Stimulated activated CD8-positive, alpha-beta memory T cell treated with anti-CD3 and anti-CD28 coated beads, Interleukin-12 subunit alpha, Interleukin-12 subunit beta, amount 100 ng/mL, for 24 hours (primary cell): ENCODE results near the gene SYTL2.

Experiments used
- DNase-seq: peaks from one replicate; pipeline ENCODE4 v3.0.0-alpha.2; 2020; ENCODE audit errors: extremely low read depth

Gene SYTL2

DNA sequence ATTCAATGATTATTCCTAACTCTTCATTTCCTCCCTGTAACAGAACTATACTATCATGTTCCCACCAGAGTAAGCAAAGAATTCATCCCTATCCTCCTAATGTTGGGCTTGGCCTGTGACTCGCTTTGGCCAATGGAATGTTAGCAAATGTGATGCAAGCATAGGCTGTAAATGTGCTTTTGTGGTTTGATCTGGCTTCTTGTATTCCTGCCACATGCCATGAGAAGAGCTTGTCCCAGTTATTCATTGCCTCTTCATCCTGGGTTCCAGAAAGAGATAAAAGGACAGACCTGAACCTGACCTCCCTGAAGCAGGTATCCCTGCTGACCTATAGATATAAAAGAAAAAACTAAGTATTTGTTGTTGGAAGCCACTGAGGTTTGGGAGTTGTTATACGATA lies 51.0 kb downstream of the SYTL2 start:
- DNase-seq, result no peak

DNA sequence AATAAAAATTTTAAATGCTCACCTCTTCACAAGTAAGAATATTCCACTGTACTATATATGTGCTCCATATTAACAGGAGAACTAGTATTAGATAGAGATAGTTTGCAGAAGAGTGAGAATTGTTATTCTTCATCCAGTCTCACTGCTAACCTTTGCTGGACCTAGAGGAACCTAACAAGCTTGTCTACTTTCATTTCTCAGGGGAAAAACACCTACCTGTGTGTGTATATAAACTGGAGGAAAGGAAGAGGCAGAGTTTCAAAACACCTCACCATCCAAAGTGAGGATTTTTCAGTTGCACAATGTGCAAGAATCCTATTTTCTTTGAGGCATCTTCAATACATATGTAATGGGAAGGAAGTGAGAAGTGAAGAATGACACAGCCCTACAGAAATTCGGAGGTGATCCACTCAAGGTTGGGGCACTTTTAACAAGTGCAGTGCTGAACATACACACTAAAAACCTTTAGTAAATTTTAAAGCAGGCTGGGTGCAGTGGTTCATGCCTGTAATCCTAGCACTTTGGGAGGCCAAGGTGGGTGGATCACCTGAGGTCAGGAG lies 52.4 kb downstream of the SYTL2 start:
- DNase-seq, result no peak

- no peak for DNase-seq
Measured at GRCh38 chr11:85758026-85758425, 52.9 kb downstream of the SYTL2 start.

DNA sequence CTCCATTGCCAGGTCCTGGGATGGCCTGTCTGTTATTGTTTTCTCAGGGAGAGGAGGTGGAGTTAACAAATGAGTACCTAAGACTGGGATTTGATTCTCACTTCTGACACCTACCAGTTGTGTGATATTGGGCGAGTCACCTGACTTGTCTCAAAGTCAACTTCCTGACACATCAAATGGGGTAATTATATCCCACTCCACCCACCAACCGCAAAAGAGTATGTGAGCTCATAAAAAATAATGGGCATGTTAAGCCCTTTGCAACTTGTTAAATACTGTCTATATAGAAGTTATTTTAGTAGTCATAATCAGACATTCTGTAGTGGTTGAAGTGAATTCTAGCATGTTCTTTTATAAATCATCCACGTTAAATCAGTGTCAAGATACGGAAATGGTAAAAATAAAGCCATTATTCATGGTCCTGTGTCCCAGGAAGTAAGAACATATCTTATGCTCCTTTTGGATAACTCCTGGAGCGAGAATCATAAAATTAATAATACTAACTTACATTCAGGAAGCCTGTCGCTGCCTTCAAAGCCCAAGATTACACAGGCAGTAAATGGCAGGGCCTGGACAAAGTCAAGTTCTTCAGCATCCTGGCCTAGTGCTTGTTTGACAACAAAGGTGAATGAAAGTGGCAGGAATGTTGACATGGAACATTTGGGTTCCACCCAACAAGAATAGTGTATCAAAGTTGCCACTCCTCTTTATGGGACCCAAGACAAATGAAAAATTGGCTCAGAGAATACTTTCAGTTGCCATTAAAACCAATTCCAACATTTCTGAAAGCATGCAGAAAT lies 54.3 kb downstream of the SYTL2 start:
- no peak for DNase-seq

GRCh38 chr11:85755701-85756100 lies 55.2 kb downstream of the SYTL2 start:
- no peak for DNase-seq

DNA sequence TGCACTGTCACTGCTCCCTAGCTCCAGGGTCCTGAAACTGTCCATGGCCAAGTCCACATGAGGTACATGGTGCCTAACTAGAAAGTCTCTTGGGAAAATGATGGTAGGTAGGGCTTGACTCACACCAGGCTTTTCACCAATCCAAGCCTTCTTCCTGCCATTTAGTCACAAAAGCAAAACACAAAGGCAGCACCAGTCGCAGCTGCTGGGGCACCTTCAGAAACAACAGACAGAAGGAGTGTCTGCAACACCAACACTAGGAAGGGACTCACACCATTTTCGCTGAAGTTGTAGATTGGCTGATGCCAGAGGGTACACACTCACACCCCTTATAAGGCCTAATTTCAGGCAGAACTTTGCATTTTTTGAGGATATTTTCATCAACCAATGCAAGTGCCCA lies 55.7 kb downstream of the SYTL2 start:
- DNase-seq, result no peak

- peak; percentile 53 for DNase-seq
Measured at GRCh38 chr11:85752890-85753581, 57.9 kb downstream of the SYTL2 start.

DNA sequence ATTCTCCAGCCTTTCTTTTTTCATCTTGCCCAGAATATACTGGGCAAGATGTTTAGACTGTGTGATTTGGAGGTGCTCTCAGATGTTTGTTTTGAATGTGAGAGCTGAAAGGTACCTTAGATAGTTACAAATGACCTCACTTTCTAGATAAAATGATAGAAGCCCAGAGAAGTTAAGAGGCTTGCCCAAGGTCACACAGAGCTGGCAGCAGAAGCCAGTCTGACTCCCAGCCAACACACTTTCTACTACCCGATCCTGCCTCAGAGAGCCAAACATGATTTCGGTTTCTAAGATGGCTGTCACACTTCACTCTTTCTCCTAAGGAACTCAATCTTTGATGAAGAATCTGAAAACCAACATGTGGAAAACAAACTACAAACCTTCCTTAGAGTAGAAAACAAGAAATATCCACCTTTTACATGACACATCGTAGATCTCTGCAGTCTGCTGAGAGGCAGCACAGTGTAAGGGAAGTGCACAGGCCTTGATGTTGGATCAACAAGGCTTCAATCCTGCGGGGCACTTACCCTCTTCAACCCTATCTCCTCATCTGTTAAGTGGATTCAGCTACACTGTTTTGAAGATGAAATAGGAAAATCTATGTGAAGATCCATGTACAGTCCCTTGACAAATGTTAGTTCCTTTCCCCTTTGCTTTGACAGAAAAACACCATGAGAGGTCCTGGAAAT lies 58.6 kb downstream of the SYTL2 start:
- no peak for DNase-seq

DNA sequence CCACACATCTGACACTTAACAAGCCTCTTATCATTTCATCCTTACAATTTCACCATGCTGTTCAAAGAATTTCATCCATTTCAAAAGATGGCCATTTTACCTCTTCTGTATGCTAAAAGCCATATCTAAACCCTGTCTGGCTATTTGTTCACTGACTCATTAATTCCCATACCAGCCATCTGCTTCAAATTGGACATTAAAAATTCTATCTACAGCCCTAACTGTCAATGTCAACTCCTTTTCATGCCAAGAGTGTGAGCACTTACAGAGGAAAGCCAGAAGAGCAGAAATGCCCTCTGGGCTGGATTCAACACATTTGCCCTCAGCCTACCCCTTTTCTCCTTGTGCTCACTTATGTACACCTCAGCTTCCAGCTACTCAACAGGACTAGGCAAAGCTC lies 59.2 kb downstream of the SYTL2 start:
- DNase-seq, result no peak

DNA sequence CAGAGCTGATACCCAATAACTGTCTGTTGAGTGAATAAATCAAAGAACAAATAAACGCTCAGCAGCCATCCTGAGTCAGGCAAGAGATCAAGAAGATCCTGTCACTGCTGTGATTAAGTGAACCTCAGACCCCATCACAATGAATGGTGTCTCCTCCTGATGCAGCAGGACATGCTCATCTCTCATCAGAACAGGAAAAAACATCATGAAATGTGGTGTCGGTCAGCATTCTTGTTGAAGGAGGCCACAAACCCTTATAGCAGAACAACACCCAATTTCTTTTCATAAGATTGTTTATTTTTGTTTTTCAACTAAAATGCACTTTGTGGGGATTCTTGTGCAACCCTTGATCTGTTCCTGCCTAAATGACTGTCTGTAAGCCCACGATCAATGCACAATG lies 60.3 kb downstream of the SYTL2 start:
- DNase-seq, result no peak

DNA sequence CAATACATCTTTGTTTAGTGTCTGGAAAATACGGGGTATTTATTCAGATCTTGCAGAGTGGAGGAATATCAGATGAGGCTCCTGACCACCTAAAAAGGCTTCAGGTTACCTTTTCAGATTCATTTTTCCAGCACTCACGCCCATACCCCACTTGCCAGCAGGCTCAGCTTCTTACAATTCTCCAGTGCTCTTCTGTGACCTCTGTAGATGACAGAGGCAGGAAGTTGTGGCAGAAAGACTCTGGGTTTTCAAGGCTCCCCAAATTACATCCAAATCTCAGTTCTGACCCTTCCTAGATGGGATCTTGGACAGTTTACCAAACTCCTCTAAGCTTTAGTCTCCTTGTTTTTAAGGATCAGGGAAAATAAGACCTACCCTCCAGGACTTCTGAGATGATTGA lies 61.1 kb downstream of the SYTL2 start:
- no peak for DNase-seq

DNA sequence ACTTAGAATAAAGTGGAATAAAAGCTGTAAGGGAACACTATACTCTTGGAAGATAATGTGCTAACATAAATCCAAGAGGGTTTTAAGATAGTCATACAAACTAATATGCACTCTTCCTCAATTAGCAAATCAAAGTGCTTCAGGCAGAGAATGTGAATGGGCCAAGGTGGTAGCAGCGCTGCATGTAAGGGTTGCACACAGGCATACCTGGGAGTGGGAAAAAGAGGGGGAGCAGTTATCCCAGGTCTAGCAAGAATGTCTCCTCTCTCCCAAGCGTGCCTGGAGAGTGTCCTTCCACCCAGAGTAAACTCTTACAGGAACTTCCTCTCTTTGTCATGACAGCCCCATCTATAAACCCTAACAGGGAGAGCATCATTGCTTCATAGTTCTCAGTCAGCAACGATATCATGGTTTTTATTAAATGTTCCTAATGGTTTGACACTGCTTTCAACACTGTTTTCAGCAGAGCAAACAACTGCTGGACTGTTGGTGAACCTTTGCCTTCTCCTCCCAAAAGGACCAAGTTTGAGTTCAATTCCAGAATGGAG lies 61.6 kb downstream of the SYTL2 start:
- DNase-seq, result no peak

DNA sequence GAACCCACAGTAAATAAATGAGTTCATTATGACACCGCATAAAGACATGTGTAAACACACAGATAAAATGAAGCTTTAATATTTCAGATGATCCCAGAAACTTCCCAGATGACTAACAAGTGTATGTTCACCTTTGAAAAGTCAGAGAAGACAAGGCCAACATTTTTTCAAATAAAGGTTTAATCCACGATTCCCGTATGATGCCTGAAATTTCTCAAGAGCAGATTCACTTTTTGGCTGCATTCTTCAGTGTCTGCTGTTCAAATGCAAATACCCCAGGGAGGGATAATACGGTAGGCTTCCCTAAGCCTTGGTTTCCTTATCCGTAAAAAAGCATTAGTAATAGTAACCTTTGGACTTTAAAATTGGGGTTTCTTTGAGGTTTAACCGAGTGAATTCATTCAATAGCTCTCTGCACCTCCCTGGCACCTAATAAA lies 62.5 kb downstream of the SYTL2 start:
- DNase-seq, result no peak

DNA sequence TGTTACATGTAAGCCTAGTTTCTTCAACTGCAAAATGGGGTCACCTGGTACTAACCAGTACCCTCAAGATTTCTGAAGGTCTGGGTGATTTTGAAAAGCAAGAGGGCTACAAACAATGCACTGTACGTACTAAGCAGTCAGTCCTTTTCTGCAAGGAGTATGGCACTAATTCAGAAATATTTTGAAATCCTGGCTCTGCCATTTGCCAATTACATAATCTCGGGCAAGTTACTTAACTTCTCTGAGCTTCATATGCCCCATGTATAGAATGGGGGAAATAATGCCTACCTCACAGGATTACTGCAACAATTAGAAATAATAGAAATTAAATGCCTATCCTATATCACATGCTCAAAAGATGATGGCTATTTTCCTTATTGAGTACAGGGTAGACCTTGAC lies 64.3 kb downstream of the SYTL2 start:
- DNase-seq, result no peak

DNA sequence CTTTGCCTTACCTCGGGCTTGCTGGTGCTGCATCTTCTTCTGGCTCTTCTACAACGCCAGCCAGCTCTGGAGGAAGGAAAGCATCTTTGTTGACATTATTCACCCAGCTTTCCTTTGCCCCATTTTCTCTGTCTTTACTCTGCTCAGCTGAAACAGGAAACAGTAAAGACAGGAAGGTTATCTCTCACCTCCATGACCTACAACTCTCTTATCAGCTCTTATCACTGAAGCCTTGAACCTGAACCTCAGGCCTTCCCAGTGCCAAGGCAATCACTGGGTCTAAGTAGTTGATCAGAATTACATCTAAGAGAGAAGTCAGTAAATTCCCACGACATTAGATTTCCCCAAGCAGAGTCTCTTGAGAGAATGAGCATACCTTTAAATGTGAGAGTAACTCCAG lies 65.3 kb downstream of the SYTL2 start:
- DNase-seq, result no peak

DNA sequence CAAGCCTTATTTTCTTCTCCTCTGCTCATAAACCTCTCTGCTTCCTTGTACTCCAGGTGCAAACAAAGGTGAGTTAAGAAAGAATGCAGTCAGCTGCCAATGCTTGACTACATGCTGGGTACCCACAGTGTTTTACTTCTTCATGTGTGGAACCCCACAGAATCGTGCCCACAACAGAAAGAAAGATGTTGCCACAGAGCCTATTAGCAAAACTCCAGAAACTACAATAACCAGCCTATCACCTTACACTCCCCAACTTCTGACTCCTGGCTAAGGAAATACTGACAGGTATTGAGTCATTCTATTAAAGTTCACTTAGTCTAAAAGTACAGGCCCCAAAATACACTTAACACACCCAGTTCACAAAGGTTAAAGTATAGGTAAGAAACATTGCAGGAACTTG lies 68.1 kb downstream of the SYTL2 start:
- no peak for DNase-seq

DNA sequence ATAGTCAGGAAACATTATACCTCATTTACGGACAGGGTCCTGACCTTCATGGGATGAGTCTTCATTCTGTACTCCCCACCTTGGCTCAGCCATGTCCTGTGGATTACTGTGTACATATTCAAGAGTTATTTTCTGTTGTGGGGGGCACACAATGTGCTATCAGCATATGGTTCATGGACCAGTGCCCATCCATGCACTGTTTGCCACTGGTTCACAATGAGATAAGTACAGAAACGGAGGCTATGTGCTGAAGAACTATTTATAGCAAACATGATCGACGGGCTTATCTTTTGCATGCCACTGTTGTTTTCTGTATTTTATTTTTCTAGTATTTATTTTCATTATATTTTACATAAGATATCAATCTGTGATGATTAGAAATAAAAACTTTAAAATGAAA lies 68.6 kb downstream of the SYTL2 start:
- no peak for DNase-seq

- DNase-seq, result no peak
Measured at GRCh38 chr11:85740481-85741400, 70.2 kb downstream of the SYTL2 start.

DNA sequence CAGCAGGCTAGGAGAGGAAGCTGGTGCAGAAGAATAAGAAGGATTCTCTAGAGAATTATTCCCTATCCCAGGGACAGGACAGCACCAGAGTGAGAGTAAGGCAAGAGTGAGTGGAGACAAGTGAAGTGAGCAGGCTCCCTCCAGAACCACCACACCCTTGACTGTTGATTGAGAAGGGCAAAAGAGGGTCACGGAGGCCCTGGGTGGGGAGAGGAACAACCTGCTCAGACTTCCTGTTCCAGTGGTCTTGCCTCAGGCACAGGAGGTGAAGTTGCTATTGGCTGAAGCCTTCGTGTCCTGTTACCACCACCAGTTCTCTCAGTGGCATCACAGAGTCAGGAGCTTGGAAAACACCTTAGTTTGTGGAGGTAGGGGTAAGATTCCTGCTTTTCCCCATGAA lies 73.2 kb downstream of the SYTL2 start:
- DNase-seq, result no peak

DNA sequence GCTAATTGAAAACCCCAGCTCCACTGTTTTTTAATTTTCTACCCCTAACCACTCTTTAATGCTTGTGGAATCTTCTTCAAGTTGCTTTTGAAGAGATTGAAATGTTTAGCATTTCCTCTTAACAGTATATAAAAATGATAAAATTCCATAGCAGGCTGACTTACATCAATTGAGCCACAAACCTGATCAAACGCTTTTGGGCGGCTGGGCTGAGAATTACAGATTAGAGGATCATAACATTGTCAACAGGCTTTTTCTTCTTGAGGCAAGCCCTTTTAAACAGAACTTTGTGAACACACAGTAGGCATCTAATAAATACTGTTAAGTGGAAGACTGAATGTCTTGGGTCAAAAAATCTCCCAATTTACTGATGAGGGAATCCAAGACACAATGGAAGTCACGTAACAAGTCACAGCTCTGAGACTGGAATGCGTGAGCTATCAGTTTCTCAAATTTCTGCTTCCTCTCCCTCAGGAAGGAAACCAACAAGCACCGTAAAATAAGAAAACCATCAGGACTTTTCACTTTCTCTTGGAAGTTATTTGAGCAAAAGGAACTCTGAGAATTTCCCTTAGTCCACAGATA lies 75.0 kb downstream of the SYTL2 start:
- no peak for DNase-seq

- DNase-seq, result no peak
Measured at GRCh38 chr11:85732965-85733364, 78.0 kb downstream of the SYTL2 start.
